Adrenal gland (tissue), 5 donors: ENCODE results near the gene SLC24A3.

Source experiments
- CTCF ChIP-seq, 6 experiments: fragments of 450-650 bp in 4 of 6; fragments of 200-600 bp in 2 of 6; sonication (generic) in 1 of 6; IDR thresholded peaks; 1 replicate in 5 of 6; 2 replicates in 1 of 6; pipeline versions ENCODE4 v1.5.1 to v1.8.0; 2016 to 2021; ENCODE audit warnings: antibody characterized with exemption in 6 of 6, mild to moderate bottlenecking in 2 of 6, moderate library complexity in 1 of 6
- POLR2A ChIP-seq, 2 donors: fragments of 450-650 bp; IDR thresholded peaks; one replicate each; pipeline ENCODE4 v1.6.1; 2017; ENCODE audit warnings: antibody characterized with exemption in 2 of 2, mild to moderate bottlenecking in 2 of 2, moderate library complexity in 1 of 2
- donor health status: DM: no; HTN: no; CAD: no.

- no peak for TF ChIP-seq CTCF (IDR thresholded peaks at IDR 0.05)
- no peak for TF ChIP-seq POLR2A (IDR thresholded peaks at IDR 0.05)
These were observed 461.1 kb downstream of the SLC24A3 start for GRCh38 chr20:19673575-19673974.
